ENCODE results near the gene FOXL1. TPM values are rescaled to one million over a fixed set of nuclear protein-coding genes. Genes with fewer than 3 reads are reported as not detected.

Gene FOXL1
- total RNA-seq, 1 experiment from 2014 or later, result 9.3 TPM

- intact Hi-C loops (cut with micrococcal nuclease; ENCODE audit: unreplicated experiment) (no loop called here), in situ Hi-C loops (cut with HindIII; ENCODE audit: low pct_unique_long_range_greater_than_20kb, low sequenced_read_pairs) (no loop called here)
- no peak for ATAC-seq
- DNase-seq (ENCODE audit: low read depth, low spot score), result no peak
- no peaks in the 10 kb centered on the region for H3K27me3 ChIP-seq (ENCODE audit: control insufficient read depth, insufficient read depth, low read length)
- H3K27ac ChIP-seq (ENCODE audit: low read length), result no peak overlapping the region
- H3K36me3 ChIP-seq (ENCODE audit: control insufficient read depth, insufficient read depth, low read length), result no peaks in the 10 kb centered on the region
- H3K4me3 ChIP-seq (ENCODE audit: low read depth in 2 of 2, low read length in 2 of 2), result no peak overlapping the region
- TF ChIP-seq POLR2AphosphoS5 (IDR thresholded peaks at IDR 0.05; ENCODE audit: low read depth, low read length), result no peak
- H3K4me1 ChIP-seq (ENCODE audit: control insufficient read depth, insufficient read depth, low read length), result no peaks in the 10 kb centered on the region; the same call in 1 of the 2 replicates
- BruUV-seq (replicated peaks), result no TSS peak
- POLR2A ChIA-PET, result no interaction called here
- CTCF ChIA-PET, result no interaction called here
- no peaks in the 10 kb centered on the region for H3K9me3 ChIP-seq (ENCODE audit: control insufficient read depth, insufficient read depth, low read depth, low read length)
These were observed 27.6 kb downstream of the FOXL1 start for GRCh38 chr16:86605950-86606349.

GRCh38 chr16:86608301-86608747 is 30.0 kb downstream of the FOXL1 start:
- H3K36me3 ChIP-seq (ENCODE audit: control insufficient read depth, insufficient read depth, low read length), result no peaks in the 10 kb centered on the region
- H3K27me3 ChIP-seq (ENCODE audit: control insufficient read depth, insufficient read depth, low read length), result no peaks in the 10 kb centered on the region
- ChIA-PET POLR2A (no interaction called here), CTCF (no interaction called here)
- no peaks in the 10 kb centered on the region; the same call in 1 of the 2 replicates for H3K4me1 ChIP-seq (ENCODE audit: control insufficient read depth, insufficient read depth, low read length)
- no TSS peak for BruUV-seq (replicated peaks)
- intact Hi-C loops (cut with micrococcal nuclease; ENCODE audit: unreplicated experiment), result no loop called here
- DNase-seq (ENCODE audit: low read depth, low spot score), result no peak
- no peaks in the 10 kb centered on the region for H3K9me3 ChIP-seq (ENCODE audit: control insufficient read depth, insufficient read depth, low read depth, low read length)
- TF ChIP-seq POLR2AphosphoS5 (IDR thresholded peaks at IDR 0.05; ENCODE audit: low read depth, low read length) (no peak), TCF7L2 (IDR thresholded peaks at IDR 0.05; ENCODE audit: low read depth, low read length) (no peak), SIN3A (IDR thresholded peaks at IDR 0.05; ENCODE audit: borderline replicate concordance, insufficient read depth, low read depth, low read length) (no peak), CTCF (IDR thresholded peaks at IDR 0.05) (no peak; the same call in 1 of the 2 replicates)
- TF ChIP-seq, protein P1, sequence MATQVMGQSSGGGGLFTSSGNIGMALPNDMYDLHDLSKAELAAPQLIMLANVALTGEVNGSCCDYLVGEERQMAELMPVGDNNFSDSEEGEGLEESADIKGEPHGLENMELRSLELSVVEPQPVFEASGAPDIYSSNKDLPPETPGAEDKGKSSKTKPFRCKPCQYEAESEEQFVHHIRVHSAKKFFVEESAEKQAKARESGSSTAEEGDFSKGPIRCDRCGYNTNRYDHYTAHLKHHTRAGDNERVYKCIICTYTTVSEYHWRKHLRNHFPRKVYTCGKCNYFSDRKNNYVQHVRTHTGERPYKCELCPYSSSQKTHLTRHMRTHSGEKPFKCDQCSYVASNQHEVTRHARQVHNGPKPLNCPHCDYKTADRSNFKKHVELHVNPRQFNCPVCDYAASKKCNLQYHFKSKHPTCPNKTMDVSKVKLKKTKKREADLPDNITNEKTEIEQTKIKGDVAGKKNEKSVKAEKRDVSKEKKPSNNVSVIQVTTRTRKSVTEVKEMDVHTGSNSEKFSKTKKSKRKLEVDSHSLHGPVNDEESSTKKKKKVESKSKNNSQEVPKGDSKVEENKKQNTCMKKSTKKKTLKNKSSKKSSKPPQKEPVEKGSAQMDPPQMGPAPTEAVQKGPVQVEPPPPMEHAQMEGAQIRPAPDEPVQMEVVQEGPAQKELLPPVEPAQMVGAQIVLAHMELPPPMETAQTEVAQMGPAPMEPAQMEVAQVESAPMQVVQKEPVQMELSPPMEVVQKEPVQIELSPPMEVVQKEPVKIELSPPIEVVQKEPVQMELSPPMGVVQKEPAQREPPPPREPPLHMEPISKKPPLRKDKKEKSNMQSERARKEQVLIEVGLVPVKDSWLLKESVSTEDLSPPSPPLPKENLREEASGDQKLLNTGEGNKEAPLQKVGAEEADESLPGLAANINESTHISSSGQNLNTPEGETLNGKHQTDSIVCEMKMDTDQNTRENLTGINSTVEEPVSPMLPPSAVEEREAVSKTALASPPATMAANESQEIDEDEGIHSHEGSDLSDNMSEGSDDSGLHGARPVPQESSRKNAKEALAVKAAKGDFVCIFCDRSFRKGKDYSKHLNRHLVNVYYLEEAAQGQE (IDR thresholded peaks at IDR 0.05; ENCODE audit: insufficient read depth in 1 of 2, low read depth in 2 of 2, low read length in 1 of 2), result no peak
- in situ Hi-C loops (cut with HindIII; ENCODE audit: low pct_unique_long_range_greater_than_20kb, low sequenced_read_pairs), result no loop called here
- H3K4me3 ChIP-seq (ENCODE audit: low read depth in 2 of 2, low read length in 2 of 2), result no peak overlapping the region
- no peak overlapping the region for H3K27ac ChIP-seq (ENCODE audit: low read length)
- ATAC-seq, result peak; percentile 66

GRCh38 chr16:86609115-86609514 is 30.8 kb downstream of the FOXL1 start:
- intact Hi-C loops (cut with micrococcal nuclease; ENCODE audit: unreplicated experiment), result no loop called here

More at GRCh38 chr16:86609115-86609514, 30.8 kb downstream of the FOXL1 start:
- no peak for DNase-seq (ENCODE audit: low read depth, low spot score)
- BruUV-seq (replicated peaks), result no TSS peak
- Histone ChIP-seq H3K4me3 (ENCODE audit: low read depth in 2 of 2, low read length in 2 of 2) (no peak overlapping the region), H3K36me3 (ENCODE audit: control insufficient read depth, insufficient read depth, low read length) (no peaks in the 10 kb centered on the region), H3K27ac (ENCODE audit: low read length) (no peak overlapping the region; the same call in 1 of the 2 replicates), H3K4me1 (ENCODE audit: control insufficient read depth, insufficient read depth, low read length) (no peaks in the 10 kb centered on the region; the same call in 1 of the 2 replicates), H3K27me3 (ENCODE audit: control insufficient read depth, insufficient read depth, low read length) (no peaks in the 10 kb centered on the region), H3K9me3 (ENCODE audit: control insufficient read depth, insufficient read depth, low read depth, low read length) (no peaks in the 10 kb centered on the region)
- CTCF ChIA-PET, result no interaction called here
- TF ChIP-seq POLR2AphosphoS5 (IDR thresholded peaks at IDR 0.05; ENCODE audit: low read depth, low read length) (no peak), CTCF (IDR thresholded peaks at IDR 0.05) (no peak)
- POLR2A ChIA-PET, result no interaction called here
- ATAC-seq, result peak; percentile 23; the same call in 1 of the 2 replicates
- in situ Hi-C loops (cut with HindIII; ENCODE audit: low pct_unique_long_range_greater_than_20kb, low sequenced_read_pairs), result no loop called here
